ENCODE measurements around the gene SORCS1. TPM values are rescaled to one million over a fixed set of nuclear protein-coding genes. Genes with fewer than 3 reads are reported as not detected.

Gene SORCS1
- total RNA-seq, 1 experiment from 2014 or later = not detected

DNA sequence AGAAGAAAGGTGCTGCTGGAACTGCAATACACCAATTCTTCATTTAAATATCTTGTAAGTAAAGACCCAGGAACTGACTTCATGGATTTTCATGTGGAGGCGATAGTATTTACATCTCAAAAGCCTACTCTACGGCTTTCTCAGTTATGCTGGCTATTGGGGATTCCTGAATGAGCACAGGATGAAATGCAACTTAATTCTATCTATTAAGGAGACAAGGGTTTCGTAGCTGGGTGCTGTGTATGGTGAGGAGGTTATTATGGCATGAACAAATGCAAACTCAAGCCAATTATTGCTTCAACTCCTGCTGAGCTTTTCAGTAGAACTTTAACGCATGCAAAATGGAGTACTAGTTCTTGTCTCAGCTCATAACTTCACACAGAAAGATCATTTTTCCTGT, 251.2 kb downstream of the SORCS1 start:
- POLR2A ChIA-PET = no interaction called here
- no peak overlapping the region for H3K27ac Mint-ChIP-seq (ENCODE audit: unreplicated experiment)
- no peaks in the 10 kb centered on the region for H3K9me3 ChIP-seq

GRCh38 chr10:106911096-106911495, 253.4 kb downstream of the SORCS1 start:
- no peaks in the 10 kb centered on the region for H3K9me3 ChIP-seq
- ChIA-PET POLR2A (no interaction called here), CTCF (no interaction called here)
- peaks cover 3% of the 10 kb centered on the region for H3K27me3 Mint-ChIP-seq (ENCODE audit: insufficient read depth, unreplicated experiment)
- H3K4me1 Mint-ChIP-seq (ENCODE audit: low read depth, unreplicated experiment) = no peaks in the 10 kb centered on the region
- no peak for TF ChIP-seq CTCF (IDR thresholded peaks at IDR 0.05; ENCODE audit: insufficient read depth in 1 of 2, low read depth in 1 of 2, low read length in 1 of 2, severe bottlenecking in 1 of 2, unreplicated experiment in 1 of 2)
- intact Hi-C loops (cut with micrococcal nuclease; ENCODE audit: unreplicated experiment) = no loop called here
- no peaks in the 10 kb centered on the region for H3K4me1 ChIP-seq
- H3K36me3 Mint-ChIP-seq (ENCODE audit: insufficient read depth, unreplicated experiment) = no peaks in the 10 kb centered on the region
- no peaks in the 10 kb centered on the region for H3K27me3 ChIP-seq (replicated peaks; ENCODE audit: control insufficient read depth, insufficient read depth, low read length)
- H3K4me3 Mint-ChIP-seq (ENCODE audit: unreplicated experiment) = no peak overlapping the region
- no TSS peak for BruUV-seq (replicated peaks)
- no peak overlapping the region for H3K27ac Mint-ChIP-seq (ENCODE audit: unreplicated experiment)
- no peak for DNase-seq
- no peaks in the 10 kb centered on the region for H3K36me3 ChIP-seq (ENCODE audit: control insufficient read depth, insufficient read depth, low read length)
- H3K9me3 Mint-ChIP-seq (ENCODE audit: unreplicated experiment) = no peaks in the 10 kb centered on the region
- no peak overlapping the region for H3K4me3 ChIP-seq (ENCODE audit: low read depth, low read length)

More for the DNA sequence above, 251.2 kb downstream of the SORCS1 start:
- intact Hi-C loops (cut with micrococcal nuclease; ENCODE audit: unreplicated experiment) = no loop called here
- no peak overlapping the region for H3K4me3 ChIP-seq (ENCODE audit: low read depth, low read length)
- H3K27me3 ChIP-seq (replicated peaks; ENCODE audit: control insufficient read depth, insufficient read depth, low read length) = no peaks in the 10 kb centered on the region
- no peaks in the 10 kb centered on the region for H3K36me3 Mint-ChIP-seq (ENCODE audit: insufficient read depth, unreplicated experiment)
- DNase-seq = no peak
- H3K4me3 Mint-ChIP-seq (ENCODE audit: unreplicated experiment) = no peak overlapping the region
- H3K4me1 Mint-ChIP-seq (ENCODE audit: low read depth, unreplicated experiment) = no peaks in the 10 kb centered on the region
- no peaks in the 10 kb centered on the region for H3K36me3 ChIP-seq (ENCODE audit: control insufficient read depth, insufficient read depth, low read length)
- no TSS peak for BruUV-seq (replicated peaks)
- no peaks in the 10 kb centered on the region for H3K4me1 ChIP-seq
- peaks cover 3% of the 10 kb centered on the region for H3K27me3 Mint-ChIP-seq (ENCODE audit: insufficient read depth, unreplicated experiment)
- H3K9me3 Mint-ChIP-seq (ENCODE audit: unreplicated experiment) = no peaks in the 10 kb centered on the region
- CTCF ChIA-PET = no interaction called here
- TF ChIP-seq CTCF (IDR thresholded peaks at IDR 0.05; ENCODE audit: insufficient read depth in 1 of 2, low read depth in 1 of 2, low read length in 1 of 2, severe bottlenecking in 1 of 2, unreplicated experiment in 1 of 2) = no peak

GRCh38 chr10:106910666-106911065, 253.8 kb downstream of the SORCS1 start:
- H3K9me3 Mint-ChIP-seq (ENCODE audit: unreplicated experiment) = no peaks in the 10 kb centered on the region
- Histone ChIP-seq H3K9me3 (no peaks in the 10 kb centered on the region), H3K36me3 (ENCODE audit: control insufficient read depth, insufficient read depth, low read length) (no peaks in the 10 kb centered on the region), H3K4me3 (ENCODE audit: low read depth, low read length) (no peak overlapping the region), H3K4me1 (no peaks in the 10 kb centered on the region), H3K27me3 (replicated peaks; ENCODE audit: control insufficient read depth, insufficient read depth, low read length) (no peaks in the 10 kb centered on the region)
- TF ChIP-seq CTCF (IDR thresholded peaks at IDR 0.05; ENCODE audit: insufficient read depth in 1 of 2, low read depth in 1 of 2, low read length in 1 of 2, severe bottlenecking in 1 of 2, unreplicated experiment in 1 of 2) = no peak
- ChIA-PET POLR2A (no interaction called here), CTCF (no interaction called here)
- no peak overlapping the region for H3K27ac Mint-ChIP-seq (ENCODE audit: unreplicated experiment)
- no peaks in the 10 kb centered on the region for H3K4me1 Mint-ChIP-seq (ENCODE audit: low read depth, unreplicated experiment)
- BruUV-seq (replicated peaks) = no TSS peak
- intact Hi-C loops (cut with micrococcal nuclease; ENCODE audit: unreplicated experiment) = no loop called here
- H3K36me3 Mint-ChIP-seq (ENCODE audit: insufficient read depth, unreplicated experiment) = no peaks in the 10 kb centered on the region
- DNase-seq = no peak
- no peak overlapping the region for H3K4me3 Mint-ChIP-seq (ENCODE audit: unreplicated experiment)
- H3K27me3 Mint-ChIP-seq (ENCODE audit: insufficient read depth, unreplicated experiment) = peaks cover 3% of the 10 kb centered on the region

Measured in Caco-2 (cell line).